GM21723 (cell line): Measurements from ENCODE around the gene SLC25A19.
"Not testable (repeated sequence)": the region's sequence is repeated elsewhere in the genome, so short reads cannot be mapped to it uniquely, and the experiment has no call there.

ENCODE experiments used
- ATAC-seq: cut with Tn5 transposase; IDR thresholded peaks from one replicate; pipeline ENCODE4 v1.9.1; 2021; ENCODE audit warnings: mild to moderate bottlenecking, moderate library complexity; ENCODE audit not compliant: unreplicated experiment

Gene SLC25A19

DNA sequence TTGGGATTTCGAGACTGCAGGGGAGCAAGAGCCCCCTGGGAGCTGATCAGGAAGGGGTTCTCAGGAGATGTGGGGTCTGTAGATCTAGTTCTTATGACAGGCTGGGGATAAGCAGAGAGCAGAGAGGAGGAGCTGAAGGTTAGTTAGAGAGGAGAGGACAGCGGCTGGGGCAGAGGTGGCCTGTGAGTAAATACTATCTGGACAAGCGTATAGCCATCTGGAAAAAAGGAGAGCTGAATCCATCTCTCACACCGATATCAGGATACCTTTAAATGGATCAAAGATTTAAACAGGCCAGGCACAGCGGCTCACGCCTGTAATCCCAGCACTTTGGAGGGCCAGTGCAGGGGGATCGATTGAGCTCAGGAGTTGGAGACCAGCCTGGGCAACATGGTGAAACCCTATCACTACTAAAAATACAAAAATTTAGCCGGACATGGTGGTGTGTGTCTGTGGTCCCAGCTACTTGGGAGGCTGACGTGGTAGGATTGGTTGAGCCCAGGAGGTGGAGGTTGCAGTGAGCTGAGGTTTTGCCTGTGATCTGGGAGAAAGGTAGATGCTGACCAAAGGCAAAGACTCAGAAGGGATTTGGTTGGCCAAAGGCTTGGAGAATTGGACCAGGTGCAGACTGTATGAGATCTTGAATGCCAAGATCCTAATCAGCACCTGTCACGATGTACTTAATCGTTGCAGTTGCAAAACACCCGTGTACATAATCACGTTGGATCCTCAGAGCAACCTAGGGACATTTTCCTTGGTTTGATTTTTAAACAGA, 18.9 kb upstream of the SLC25A19 start:
- no peak for ATAC-seq

DNA sequence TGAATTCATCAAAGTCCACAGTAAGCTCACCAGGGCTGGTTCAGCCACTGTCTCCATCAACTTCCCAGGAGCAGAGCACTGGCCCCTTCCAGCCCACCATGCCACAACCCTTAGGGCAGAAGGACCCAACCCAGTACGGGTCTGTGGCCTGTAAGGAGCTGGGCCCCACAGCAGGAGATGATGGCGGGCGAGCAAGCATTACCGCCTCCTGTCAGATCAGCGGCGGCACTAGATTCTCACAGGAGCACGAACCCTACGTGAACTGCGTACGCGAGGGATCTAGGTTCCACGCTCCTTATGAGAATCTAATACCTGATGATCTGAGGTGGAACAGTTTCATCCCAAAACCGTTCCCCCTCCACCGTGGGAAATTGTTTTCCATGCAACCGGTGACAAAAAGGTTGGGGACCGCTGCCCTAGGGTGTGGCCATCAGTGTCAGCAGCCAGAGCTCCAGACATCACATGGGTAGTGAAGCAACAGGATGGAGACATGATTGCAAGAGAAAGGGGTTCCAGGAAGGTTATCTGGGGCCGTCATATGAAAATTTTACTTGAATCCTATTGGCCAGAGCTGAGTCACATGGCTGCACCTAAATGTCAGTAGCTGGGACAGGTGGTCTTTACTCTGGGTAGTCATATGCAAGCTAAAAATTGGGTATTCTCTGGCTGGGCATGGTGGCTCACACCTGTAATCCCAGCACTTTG, 12.4 kb upstream of the SLC25A19 start:
- ATAC-seq = no peak

DNA sequence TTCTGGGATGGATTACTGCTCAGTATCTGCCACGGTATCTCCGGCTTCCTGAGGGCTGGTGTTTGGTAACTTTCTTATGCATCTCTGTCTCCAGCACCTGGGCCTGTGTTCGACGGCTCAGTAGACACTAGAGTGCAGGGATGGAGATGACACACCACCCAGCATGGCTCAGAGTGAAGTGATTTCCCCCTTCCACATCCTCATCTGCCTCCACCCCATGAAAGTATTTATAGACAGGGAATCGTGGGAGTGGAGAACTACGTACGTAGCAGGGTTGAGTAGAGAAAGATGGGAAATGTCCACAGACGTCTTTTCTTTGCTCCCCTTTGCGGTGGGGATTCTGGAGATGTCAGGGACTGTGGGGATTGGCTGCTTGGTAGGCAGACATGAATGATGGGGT, 11.8 kb upstream of the SLC25A19 start:
- no peak for ATAC-seq

DNA sequence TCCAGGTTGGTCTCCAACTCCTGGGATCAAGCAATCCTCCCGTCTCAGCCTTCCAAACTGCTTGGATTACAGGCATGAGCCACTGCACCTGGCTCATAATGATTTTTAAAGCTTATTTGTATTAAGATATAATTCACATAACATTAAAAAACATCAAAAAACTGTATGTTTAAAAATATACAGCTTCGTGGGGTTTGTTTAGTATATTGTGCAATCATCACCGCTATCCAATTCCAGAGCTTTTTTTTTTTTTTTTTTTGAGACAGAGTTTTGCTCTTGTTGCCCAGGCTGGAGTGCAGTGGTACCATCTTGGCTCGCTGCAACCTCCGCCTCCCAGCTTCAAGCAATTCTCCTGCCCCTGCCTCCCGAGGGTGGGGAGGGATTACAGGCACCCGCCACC, 11.0 kb upstream of the SLC25A19 start:
- ATAC-seq = no peak

DNA sequence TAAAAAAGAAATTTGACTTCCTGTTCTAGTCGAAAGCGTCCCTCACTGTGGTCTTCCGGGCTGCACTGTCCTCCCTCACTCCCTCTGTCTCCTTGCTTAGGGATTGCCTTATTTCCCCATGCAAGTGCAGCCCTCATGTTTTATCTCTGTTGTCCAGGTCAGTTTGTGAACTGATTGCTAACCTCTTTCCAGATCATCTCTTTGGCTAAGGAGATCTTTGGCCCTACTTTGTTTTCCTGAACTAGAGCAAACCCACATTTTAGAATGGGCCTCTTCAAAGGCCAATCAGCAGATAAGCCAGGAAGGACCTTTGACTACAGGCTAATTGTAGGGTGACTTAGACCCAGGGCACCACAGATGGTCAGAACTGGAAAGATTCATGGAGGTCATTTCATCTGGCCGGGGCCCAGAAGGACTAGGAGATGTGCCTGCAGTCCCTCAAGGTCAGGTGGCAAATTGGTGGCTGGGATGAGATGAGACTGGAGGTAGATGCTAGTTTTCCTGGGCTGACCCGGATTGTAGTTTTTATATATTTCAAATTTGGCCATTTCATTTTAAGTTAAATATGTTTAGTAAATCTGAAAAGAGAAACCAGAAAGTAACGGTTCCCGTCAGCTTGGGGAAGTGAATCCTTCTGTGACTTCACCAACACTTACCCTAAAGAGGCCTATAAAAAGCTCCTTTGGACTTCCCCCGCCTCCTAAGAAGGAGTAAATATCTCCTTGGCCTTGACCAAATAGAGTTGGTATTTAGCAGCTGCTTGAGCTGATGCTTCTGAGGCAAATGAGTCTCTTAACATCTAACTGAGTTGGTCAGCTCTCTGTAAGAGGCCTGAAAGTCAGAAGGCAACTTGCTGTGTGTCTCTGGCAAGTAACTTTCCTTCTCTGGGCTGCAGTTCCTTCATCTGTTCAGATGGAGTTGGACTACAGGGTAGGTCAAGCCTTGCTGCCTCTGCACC, 6.2 kb upstream of the SLC25A19 start:
- peak; percentile 59 for ATAC-seq

DNA sequence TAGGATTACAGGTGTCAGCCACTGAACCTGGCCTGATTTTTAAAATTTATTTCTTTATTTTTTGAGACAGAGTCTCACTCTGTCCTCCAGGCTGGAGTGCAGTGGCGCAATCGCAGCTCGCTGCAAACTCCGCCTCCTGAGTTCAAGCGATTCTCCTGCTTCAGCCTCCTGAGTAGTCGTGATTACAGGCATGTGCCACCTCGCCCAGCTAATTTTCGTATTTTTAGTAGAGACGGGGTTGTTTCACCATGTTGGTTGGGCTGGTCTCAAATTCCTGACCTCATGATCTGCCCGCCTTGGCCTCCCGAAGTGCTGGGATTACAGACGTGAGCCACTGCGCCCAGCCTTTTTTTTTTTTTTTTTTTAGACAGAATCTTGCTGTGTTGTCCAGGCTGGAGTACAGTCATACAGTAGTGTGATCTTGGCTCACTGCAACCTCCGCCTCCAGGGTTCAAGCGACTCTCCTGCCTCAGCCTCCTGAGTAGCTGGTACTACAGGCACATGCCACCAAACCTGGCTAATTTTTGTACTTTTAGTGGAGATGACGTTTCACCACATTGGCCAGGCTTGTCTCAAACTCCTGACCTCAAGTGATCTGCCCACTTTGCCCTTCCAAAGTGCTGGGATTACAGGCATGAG, 3.7 kb upstream of the SLC25A19 start:
- ATAC-seq = not testable (repeated sequence)

DNA sequence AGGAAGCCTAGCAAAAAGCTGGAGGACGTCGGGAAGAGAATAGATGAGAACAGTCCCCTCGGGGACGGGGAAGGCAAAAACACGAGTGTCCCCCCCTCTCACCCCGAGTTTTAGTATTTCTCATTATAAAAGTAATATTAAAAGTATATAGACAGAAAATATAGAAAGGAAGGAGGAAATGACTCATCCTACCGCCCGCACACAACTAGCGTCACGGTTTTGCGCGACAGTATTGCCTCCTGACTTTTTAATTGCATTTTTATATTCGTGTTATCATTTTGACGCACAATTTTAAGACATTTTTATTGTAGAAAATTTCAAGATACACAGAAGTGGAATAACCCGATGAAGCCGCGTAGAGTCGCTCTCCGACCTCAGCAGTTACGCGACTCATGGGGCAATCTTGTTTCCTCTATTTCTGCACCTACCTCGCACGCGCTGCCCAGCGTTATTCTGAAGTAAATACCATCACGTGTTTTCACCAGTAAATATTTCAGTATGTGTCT, 652 bp upstream of the SLC25A19 start:
- peak; percentile 27 for ATAC-seq

DNA sequence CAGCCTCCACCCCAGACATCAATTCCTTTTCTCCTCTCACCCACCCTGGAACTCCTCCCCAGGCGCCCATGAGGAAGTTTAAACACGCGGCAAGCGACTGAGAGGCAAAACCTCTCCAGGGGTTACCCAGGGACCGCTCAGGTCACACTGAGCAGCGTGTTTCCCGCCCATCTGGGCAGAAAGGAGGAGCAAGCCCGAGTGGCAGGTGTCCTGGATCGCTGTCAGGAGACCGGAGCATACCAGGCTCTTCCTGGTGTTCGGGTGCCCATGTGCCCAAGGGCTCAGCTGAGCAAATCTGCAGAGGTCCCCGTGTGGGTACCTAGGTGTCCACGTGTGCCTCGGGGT, 491 bp downstream of the SLC25A19 start:
- peak; percentile 20 for ATAC-seq

DNA sequence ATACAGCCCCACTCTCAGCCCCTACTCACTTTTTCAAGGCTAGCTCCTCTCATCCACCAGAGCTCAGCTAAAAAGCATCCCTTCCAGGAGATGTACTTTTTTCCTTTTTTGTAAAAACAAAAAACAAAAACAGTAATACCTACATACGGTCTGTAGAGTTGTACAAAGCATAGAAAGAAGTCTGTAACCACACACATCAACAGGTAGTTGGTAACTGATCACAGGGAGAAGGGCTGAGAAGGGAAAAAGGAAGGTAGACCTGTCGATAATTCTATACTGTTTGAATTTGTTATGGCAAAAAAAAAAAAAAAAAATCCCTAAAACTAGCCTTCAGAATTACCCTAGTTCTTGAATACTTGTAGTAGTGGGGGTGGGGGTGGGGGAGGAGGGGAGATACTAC, 874 bp downstream of the SLC25A19 start:
- ATAC-seq = no peak

DNA sequence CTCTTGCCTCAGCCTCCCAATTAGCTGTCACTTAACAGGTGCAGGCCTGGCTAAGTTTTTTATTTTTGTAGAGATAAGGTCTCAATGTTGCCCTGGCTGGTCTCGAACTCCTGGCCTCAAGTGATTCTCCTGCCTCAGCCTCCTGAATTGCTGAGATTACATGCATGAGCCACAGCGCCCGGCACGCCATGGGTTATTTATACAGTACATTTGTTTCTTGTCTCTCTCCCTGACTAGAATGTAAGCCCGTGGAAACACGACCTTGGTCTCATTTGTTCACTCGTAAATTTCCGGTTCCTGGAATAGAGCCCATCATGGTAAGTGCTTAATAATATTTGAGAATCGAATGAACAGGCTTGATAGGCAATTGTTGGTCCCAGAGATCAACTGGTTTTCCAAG, 2.0 kb downstream of the SLC25A19 start:
- ATAC-seq = no peak

DNA sequence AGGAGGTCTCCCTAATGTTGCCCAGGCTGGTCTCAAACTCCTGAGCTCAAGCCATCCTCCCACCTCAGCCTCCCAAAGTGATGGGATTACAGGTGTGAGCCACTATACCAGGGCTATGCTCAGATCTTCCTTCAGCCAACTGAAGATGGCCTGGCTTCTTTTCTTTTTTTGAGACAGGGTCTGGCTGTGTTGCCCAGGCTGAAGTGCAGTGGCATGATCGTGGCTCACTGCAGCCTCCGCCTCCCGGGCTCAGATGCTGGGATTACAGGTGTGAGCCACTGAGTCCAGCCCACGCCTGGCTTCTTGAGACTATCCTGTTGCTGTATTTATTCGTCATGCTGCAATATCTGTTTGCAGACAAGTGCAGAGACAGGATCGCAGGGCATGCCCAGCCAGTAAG, 4.1 kb downstream of the SLC25A19 start:
- ATAC-seq = no peak

DNA sequence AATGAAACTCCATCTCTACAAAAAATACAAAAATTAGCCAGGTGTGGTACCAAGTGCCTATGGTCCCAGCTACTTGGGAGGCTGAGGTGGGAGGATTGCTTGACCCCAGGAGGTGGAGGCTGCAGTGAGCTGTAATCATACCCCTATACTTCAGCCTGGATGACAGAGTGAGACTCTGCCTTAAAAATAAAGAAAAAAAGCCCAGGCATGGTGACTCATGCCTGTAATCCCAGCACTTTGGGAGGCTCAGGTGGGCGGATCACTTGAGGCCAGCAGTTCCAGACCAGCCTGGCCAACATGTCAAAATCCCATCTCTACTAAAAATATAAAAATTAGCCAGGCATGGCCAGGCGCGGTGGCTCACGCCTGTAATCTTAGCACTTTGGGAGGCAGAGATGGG, 9.0 kb downstream of the SLC25A19 start:
- not testable (repeated sequence) for ATAC-seq

DNA sequence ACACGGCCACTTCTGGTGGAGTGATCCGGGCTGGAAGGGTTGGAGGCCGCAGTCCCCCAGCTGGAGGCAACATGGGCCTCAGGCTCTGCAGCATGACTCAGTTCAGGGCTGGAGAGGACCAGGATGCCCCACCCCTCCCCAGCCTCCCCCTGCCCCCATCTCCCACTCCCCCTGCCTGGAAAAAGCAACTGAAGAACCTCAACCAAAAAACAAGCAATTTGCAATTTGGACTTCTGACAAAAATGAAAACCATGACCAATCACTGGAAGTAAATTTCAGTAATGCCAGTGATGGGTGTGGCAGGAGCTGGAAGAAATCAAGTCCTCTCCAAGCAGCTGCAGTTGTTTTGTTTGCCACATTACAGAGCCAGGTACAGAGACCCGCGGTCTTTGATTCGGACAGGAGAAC, 11.6 kb downstream of the SLC25A19 start:
- ATAC-seq = no peak

DNA sequence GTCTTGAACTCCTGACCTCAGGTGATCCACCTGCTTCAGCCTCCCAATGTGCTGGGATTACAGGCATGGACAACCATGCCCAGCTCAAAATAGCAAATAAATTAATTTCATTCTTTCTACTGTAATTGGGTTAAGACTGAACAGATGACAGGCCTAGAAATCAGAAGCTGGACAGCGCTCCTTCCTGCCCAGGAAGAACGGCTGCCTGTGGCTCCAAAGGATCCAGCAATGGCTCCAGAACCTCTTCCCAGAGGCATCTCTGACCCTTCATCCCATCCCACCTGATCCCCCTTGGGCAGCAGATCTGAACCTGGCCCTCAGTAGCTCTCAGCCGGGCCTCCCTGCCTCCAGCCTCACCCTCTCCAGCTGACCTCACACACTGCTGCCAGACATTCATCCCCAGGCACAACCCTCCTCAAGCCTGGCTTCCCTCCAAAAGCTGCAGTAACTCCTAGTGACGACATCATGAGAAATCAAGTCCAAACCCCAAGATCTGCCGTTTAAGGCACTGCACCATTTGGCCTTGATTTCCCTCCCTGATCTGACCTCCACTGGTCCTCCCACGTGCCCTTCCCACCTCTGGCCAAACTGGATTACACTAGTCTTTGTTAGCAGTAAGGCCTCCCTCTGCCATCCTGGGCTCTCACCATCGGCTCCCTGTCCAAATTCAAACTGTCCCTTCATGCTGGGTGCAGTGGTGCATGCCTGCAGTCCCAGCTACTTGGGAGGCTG, 15.1 kb downstream of the SLC25A19 start:
- no peak for ATAC-seq

DNA sequence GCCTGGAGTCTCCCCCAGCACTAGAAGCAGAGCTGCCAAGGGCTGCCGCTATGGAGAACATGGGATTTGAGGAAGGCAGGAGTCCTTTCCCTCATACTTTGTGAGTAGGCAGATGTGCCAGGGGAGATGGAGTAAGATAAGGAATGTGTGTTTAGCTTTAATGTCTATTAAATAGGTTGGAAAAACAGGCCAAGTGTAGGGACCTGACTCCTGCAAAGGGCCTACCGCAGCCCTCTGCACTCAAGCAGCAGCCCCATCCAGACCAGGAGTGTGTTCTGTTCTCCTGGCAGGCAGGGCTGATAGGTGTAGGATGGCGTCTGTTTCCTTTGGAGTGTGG, 16.4 kb downstream of the SLC25A19 start:
- no peak for ATAC-seq

DNA sequence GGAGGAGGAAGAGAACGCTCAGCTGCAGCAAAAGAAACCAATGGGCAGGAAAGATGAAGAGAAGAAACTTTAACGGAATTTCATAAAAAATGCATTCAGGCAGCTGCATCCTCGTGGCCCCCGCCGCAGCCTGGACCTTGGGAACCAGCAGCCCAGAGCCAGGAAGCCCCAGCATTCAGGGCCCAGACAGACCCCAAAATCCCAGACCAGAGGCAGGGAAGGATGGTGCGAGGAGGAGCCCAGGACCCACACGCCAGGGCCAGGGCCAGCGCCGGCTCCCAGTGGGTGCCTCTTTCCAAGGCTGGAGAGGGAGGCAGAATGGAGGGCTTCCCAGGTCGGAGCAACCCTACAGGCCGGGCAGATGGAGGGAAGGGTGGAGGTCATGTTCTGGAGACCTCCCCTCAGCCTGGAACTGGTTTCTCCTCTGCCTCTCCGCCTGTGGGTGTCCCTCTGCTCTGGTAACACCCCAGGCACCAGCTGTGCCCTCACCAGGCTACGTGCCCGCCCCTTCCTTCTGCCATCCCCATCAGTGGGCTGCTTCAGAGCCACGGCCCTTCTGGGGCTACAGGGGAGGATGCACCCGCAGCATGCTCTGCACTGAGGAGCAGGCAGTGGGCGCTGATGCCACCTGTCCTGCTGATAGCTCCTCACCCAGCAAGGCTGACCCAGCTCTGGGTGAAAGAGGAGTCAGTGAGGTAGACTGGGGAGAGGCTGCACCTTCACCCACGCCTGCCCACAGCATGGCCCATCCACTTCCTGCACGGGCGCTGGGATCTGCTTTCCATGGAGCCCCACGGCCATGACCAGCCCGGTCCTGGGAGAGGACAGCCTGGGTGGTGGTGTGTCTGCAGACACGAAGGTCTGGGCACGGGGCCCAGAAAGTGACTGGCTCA, 17.0 kb downstream of the SLC25A19 start:
- no peak for ATAC-seq

DNA sequence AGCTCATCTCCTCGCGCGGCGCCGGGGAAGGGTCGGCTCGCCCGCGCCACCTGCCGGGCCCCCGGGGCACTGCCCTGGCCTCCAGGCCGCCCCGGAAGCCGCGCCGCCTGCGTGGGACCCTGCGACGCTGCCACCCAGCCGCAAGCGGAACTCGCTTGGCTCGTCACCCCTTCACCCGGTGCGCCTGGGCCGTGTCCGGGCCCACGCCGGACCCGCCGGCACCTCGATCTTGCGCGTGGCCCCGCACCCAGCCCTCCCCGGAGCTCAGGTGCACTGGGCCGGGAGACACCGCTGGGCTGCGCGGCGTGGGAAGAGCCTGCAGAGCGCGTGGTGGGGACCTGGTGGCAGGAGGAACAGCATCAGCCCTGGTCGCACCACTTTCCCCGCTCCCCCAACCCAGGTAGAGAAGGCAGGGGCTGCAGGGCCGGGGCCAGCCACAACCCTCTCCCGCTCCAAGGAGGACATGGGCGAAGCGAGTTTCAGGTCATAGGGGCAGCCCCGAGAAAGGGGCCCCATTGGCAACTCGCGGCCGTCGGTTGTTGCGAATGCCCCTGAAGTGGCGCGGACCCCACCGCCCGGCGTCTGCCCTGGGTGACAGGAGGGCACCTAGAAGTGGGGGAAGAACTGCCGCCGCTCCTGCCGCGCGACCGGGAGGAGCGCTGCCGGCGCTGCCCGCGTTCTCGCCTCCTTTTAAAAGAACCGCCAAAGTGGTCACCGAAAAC, 17.8 kb downstream of the SLC25A19 start:
- peak; percentile 57 for ATAC-seq

DNA sequence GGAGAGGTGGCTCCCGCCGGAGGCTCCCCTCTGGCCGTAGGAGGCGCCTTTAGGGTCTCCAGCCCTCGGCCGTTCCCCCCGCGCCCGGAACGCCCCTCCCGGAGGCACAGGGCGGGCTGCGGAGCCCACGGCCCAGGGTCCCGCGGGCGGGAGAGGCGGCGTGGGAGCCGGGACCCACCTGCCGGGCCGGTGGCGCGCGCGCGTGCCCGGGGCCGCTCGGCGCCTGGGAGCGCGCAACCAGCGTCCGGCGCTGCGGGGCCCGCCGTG, 18.3 kb downstream of the SLC25A19 start, which contains the start of gene MIF4GD:
TSS of gene MIF4GD (minus strand) at position 266 of the 267 bp plus-strand sequence. CDS start 1,036 bp downstream, outside the sequence.
- ATAC-seq = peak; percentile 21
